Keratinocyte (primary cell): ENCODE measurements around the gene STON1. TPM values are rescaled to one million over a fixed set of nuclear protein-coding genes. Genes with fewer than 3 reads are reported as not detected.

Experiments used
- DNase-seq: peaks from one replicate; pipeline ENCODE4 v3.0.0-alpha.2; 2011; ENCODE audit warnings: low read depth, missing footprints, low spot score
- FAIRE-seq: peaks from 2 replicates; lab custom pipeline; 2011; peaks lifted over from hg19 to GRCh38; lab: Jason Lieb, UNC
- H2AFZ ChIP-seq: 2 replicates; pipeline ENCODE4 v1.6.0; 2012; ENCODE audit warnings: low read length, control low read depth, inconsistent platforms; ENCODE audit not compliant: control insufficient read depth
- H3K27ac ChIP-seq: 2 replicates; pipeline ENCODE4 v1.5.1; 2011; ENCODE audit warnings: low read length; ENCODE audit not compliant: control insufficient read depth, insufficient read depth
- H3K27me3 ChIP-seq: 3 replicates; pipeline ENCODE4 v1.6.0; 2011; ENCODE audit warnings: low read length; ENCODE audit not compliant: control insufficient read depth, insufficient read depth; ENCODE audit errors: extremely low read depth
- H3K36me3 ChIP-seq, 2 experiments: 2 replicates in 1 of 2; 3 replicates in 1 of 2; pipeline ENCODE4 v1.5.1; 2011; ENCODE audit warnings: low read length in 2 of 2, mild to moderate bottlenecking in 1 of 2; ENCODE audit not compliant: control insufficient read depth in 2 of 2, insufficient read depth in 2 of 2; ENCODE audit errors: extremely low read depth in 1 of 2
- H3K4me1 ChIP-seq: 3 replicates; pipeline ENCODE4 v1.5.1; 2011; ENCODE audit warnings: low read length; ENCODE audit not compliant: control insufficient read depth, insufficient read depth; ENCODE audit errors: extremely low read depth
- H3K4me2 ChIP-seq: 3 replicates; pipeline ENCODE4 v1.6.0; 2011; ENCODE audit warnings: low read depth, low read length; ENCODE audit not compliant: control insufficient read depth, insufficient read depth; ENCODE audit errors: extremely low read depth
- H3K4me3 ChIP-seq, 3 experiments: fragments of 200-600 bp in 1 of 3; sonication (generic) in 1 of 3; 2 replicates in 2 of 3; 3 replicates in 1 of 3; pipeline ENCODE4 v1.5.1; 2011 to 2016; ENCODE audit warnings: low read length in 3 of 3, mild to moderate bottlenecking in 3 of 3, control low read depth in 2 of 3, inconsistent platforms in 1 of 3, low read depth in 1 of 3, mixed read lengths in 1 of 3, mixed run types in 1 of 3, moderate library complexity in 1 of 3; ENCODE audit not compliant: control insufficient read depth in 2 of 3, insufficient read depth in 2 of 3; ENCODE audit errors: extremely low read depth in 1 of 3
- H3K79me2 ChIP-seq: 2 replicates; pipeline ENCODE4 v1.6.0; 2012; ENCODE audit warnings: low read length; ENCODE audit not compliant: control insufficient read depth, insufficient read depth
- H3K9ac ChIP-seq: 3 replicates; pipeline ENCODE4 v1.6.0; 2011; ENCODE audit warnings: low read length; ENCODE audit not compliant: control insufficient read depth, insufficient read depth; ENCODE audit errors: extremely low read depth
- H3K9me1 ChIP-seq: 3 replicates; pipeline ENCODE4 v1.6.0; 2011; ENCODE audit warnings: low read length; ENCODE audit not compliant: control insufficient read depth, insufficient read depth; ENCODE audit errors: extremely low read depth
- H3K9me3 ChIP-seq: 2 replicates; pipeline ENCODE4 v1.5.1; 2012; ENCODE audit warnings: low read depth, low read length; ENCODE audit not compliant: control insufficient read depth
- H4K20me1 ChIP-seq: 3 replicates; pipeline ENCODE4 v1.6.0; 2011; ENCODE audit warnings: low read length; ENCODE audit not compliant: control insufficient read depth, insufficient read depth; ENCODE audit errors: extremely low read depth
- EZH2 ChIP-seq: IDR thresholded peaks from one replicate; pipeline ENCODE4 v1.6.1; 2012; ENCODE audit warnings: inconsistent platforms, mild to moderate bottlenecking, low read length, moderate library complexity
- dilution Hi-C: fragments of 300-500 bp; cut with MboI; formaldehyde crosslinking; loops from one replicate; pipeline ENCODE4 v1.7.0; 2020; ENCODE audit warnings: low sequenced_read_pairs; ENCODE audit not compliant: extremely low pct_ligation_motif_present
- polyA plus RNA-seq, 5 experiments: library from polyadenylated mRNA; depleted of rRNA in 3 of 5; stranded (reverse) in 3 of 5; stranded (forward) in 1 of 5; unstranded in 1 of 5; fragments of >200 nt; gene quantifications; 1 replicate in 1 of 5; 2 replicates in 3 of 5; 3 replicates in 1 of 5; pipeline versions ENCODE4 v1.2.1 to v1.2.3, GENCODE V29; 2011 to 2012; ENCODE audit warnings: missing spikeins in 2 of 5, low read depth in 1 of 5, low replicate concordance in 1 of 5
- TF ChIP-seq, protein P1 (sequence below), 3 experiments: IDR thresholded peaks in 1 of 3; conservative IDR thresholded peaks in 1 of 3; optimal IDR thresholded peaks in 1 of 3; 2 replicates in 2 of 3; 3 replicates in 1 of 3; pipeline versions ENCODE3 to v1.5.1; 2011; ENCODE audit warnings: low read length in 3 of 3, mild to moderate bottlenecking in 3 of 3, moderate library complexity in 2 of 3, control low read depth in 1 of 3, inconsistent platforms in 1 of 3; ENCODE audit not compliant: insufficient read depth in 2 of 3; ENCODE audit errors: extremely low read depth in 1 of 3

STON1 gene
- polyA plus RNA-seq, 1 donor (not counting 4 experiments of a cell fraction or from before 2014, with no cell fraction given): 1.2 TPM

DNA sequence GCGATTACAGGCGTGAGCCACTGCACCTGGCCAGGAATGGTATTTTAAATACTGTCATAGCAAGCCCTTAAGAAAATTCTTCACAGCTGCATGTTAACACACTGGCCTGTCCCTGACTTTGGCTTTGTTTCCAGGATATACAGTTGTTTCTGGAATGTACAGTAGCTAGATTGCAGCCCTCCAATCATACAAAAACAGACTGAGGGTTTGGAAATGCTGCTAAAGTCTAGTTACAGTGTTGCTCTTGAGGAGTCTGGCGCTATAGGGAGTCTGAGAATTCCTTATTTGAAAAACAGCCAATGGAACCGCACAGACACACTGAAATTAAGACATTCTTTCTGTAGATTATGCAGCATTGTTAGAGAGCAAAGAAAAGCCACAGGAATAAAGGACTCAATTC lies 37.7 kb downstream of the STON1 start:
- Histone ChIP-seq H3K9me3 (no peaks in the 10 kb centered on the region), H3K4me2 (no peak overlapping the region), H3K27ac (no peak overlapping the region), H3K9me1 (no peaks in the 10 kb centered on the region), H3K79me2 (no peaks in the 10 kb centered on the region), H3K4me1 (no peaks in the 10 kb centered on the region), H4K20me1 (no peaks in the 10 kb centered on the region), H3K9ac (no peak overlapping the region), H3K4me3 (no peak overlapping the region), H2AFZ (no peak overlapping the region), H3K36me3 (no peaks in the 10 kb centered on the region), H3K27me3 (no peaks in the 10 kb centered on the region)
- dilution Hi-C loops: no loop called here
- DNase-seq (no peak), FAIRE-seq (no peak)
- TF ChIP-seq EZH2: no peak
- TF ChIP-seq, protein P1, sequence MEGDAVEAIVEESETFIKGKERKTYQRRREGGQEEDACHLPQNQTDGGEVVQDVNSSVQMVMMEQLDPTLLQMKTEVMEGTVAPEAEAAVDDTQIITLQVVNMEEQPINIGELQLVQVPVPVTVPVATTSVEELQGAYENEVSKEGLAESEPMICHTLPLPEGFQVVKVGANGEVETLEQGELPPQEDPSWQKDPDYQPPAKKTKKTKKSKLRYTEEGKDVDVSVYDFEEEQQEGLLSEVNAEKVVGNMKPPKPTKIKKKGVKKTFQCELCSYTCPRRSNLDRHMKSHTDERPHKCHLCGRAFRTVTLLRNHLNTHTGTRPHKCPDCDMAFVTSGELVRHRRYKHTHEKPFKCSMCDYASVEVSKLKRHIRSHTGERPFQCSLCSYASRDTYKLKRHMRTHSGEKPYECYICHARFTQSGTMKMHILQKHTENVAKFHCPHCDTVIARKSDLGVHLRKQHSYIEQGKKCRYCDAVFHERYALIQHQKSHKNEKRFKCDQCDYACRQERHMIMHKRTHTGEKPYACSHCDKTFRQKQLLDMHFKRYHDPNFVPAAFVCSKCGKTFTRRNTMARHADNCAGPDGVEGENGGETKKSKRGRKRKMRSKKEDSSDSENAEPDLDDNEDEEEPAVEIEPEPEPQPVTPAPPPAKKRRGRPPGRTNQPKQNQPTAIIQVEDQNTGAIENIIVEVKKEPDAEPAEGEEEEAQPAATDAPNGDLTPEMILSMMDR (optimal IDR thresholded peaks at IDR 0.05 in 1 of 3, IDR thresholded peaks at IDR 0.05 in 1 of 3, conservative IDR thresholded peaks at IDR 0.05 in 1 of 3; ENCODE audit: extremely low read depth in 1 of 3, insufficient read depth in 2 of 3, low read length in 3 of 3): no peak

DNA sequence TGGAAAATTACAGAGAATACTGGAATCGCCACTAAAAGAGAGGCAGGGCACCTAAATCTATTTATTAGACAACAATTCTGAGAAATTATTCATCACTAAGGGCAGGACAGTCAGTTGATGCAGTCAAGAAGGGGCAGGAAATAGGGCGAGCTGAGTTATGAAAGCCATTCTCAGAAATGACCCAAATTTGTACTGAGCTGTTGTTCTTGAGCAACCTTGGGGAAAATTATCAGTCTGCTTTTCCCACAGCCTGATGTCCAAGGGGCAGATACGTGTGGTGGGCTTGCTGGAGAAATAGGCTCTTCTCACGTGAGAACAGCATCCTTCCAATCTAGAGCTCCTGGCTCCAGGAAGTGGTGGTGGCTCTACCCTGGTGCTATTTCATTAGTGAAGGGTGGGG lies 38.6 kb downstream of the STON1 start:
- dilution Hi-C loops: no loop called here

More for the DNA sequence above, 38.6 kb downstream of the STON1 start:
- Histone ChIP-seq H3K36me3 (no peaks in the 10 kb centered on the region), H3K4me3 (no peak overlapping the region), H4K20me1 (no peaks in the 10 kb centered on the region), H2AFZ (no peak overlapping the region), H3K4me1 (no peaks in the 10 kb centered on the region), H3K4me2 (no peak overlapping the region), H3K27ac (no peak overlapping the region), H3K27me3 (no peaks in the 10 kb centered on the region), H3K9ac (no peak overlapping the region), H3K9me3 (no peaks in the 10 kb centered on the region), H3K9me1 (no peaks in the 10 kb centered on the region), H3K79me2 (no peaks in the 10 kb centered on the region)
- no peak for DNase-seq
- no peak for TF ChIP-seq EZH2
- TF ChIP-seq, protein P1 (optimal IDR thresholded peaks at IDR 0.05 in 1 of 3, IDR thresholded peaks at IDR 0.05 in 1 of 3, conservative IDR thresholded peaks at IDR 0.05 in 1 of 3; ENCODE audit: extremely low read depth in 1 of 3, insufficient read depth in 2 of 3, low read length in 3 of 3): no peak
- no peak for FAIRE-seq
